IPS-18a (cell line): Measurements from ENCODE around the gene PSEN1.

ENCODE experiments used
- H3K27ac ChIP-seq: one replicate; pipeline ENCODE4 v1.5.1; 2013; ENCODE audit warnings: low read length
- H3K27me3 ChIP-seq: one replicate; pipeline ENCODE4 v1.6.1; 2013; ENCODE audit warnings: mild to moderate bottlenecking, low read length; ENCODE audit not compliant: control insufficient read depth, insufficient read depth
- H3K36me3 ChIP-seq: one replicate; pipeline ENCODE4 v1.6.1; 2013; ENCODE audit warnings: low read depth, low read length; ENCODE audit not compliant: control insufficient read depth
- H3K4me1 ChIP-seq: one replicate; pipeline ENCODE4 v1.6.1; 2013; ENCODE audit warnings: low read depth, low read length; ENCODE audit not compliant: control insufficient read depth
- H3K4me3 ChIP-seq: one replicate; pipeline ENCODE4 v1.5.1; 2013; ENCODE audit warnings: low read length
- H3K9ac ChIP-seq: one replicate; pipeline ENCODE4 v1.6.1; 2013; ENCODE audit warnings: mild to moderate bottlenecking, low read length, moderate library complexity
- H3K9me3 ChIP-seq: one replicate; pipeline ENCODE4 v1.6.1; 2013; ENCODE audit warnings: low read depth, low read length; ENCODE audit not compliant: control insufficient read depth

Gene PSEN1

DNA sequence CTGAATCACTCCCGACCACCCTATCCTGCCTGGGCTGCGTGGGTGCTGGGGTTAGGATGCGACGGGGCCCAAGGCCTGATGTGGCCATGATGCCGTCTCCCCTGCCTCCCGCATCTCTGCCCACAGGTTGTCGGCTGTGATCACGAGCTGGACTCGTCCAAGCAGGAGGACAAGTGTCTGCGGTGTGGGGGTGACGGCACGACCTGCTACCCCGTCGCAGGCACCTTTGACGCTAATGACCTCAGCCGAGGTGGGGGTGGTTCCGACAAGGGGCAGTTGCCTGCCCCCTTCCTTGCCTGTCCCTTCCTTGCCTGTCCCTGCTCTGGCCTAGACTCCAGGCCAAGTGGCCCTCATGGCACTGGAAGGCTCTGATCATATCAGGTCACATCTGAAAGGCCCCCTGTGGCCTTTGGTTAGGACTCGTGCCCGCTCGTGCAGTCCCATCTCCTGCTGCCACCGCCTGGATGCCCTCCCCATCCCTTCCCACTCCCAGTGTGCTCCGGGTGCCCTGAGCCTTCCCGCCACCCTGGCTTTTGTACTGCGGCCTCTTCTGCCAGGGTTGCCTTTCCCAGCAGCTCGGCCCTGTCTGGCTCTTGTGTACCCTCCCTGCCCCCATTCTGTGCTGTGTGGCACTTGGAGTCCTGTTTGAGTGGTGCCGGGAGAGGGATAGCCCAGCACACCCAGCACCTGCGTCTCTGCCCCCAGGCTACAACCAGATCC, 114.6 kb downstream of the PSEN1 start:
- no peak overlapping the region for H3K9ac ChIP-seq

GRCh38 chr14:73251516-73252215, 115.4 kb downstream of the PSEN1 start:
- Histone ChIP-seq H3K27me3 (no peaks in the 10 kb centered on the region), H3K4me1 (no peaks in the 10 kb centered on the region), H3K27ac (no peak overlapping the region), H3K9me3 (no peaks in the 10 kb centered on the region), H3K9ac (no peak overlapping the region), H3K36me3 (no peaks in the 10 kb centered on the region), H3K4me3 (no peak overlapping the region)

More for the DNA sequence above, 114.6 kb downstream of the PSEN1 start:
- Histone ChIP-seq H3K4me3 (no peak overlapping the region), H3K36me3 (no peaks in the 10 kb centered on the region), H3K27me3 (no peaks in the 10 kb centered on the region), H3K4me1 (no peaks in the 10 kb centered on the region), H3K27ac (no peak overlapping the region), H3K9me3 (no peaks in the 10 kb centered on the region)

GRCh38 chr14:73252491-73253322, 116.4 kb downstream of the PSEN1 start:
- H3K9ac ChIP-seq: no peak overlapping the region
- no peaks in the 10 kb centered on the region for H3K36me3 ChIP-seq
- no peak overlapping the region for H3K4me3 ChIP-seq
- H3K4me1 ChIP-seq: no peaks in the 10 kb centered on the region
- no peaks in the 10 kb centered on the region for H3K27me3 ChIP-seq
- H3K9me3 ChIP-seq: no peaks in the 10 kb centered on the region
- no peak overlapping the region for H3K27ac ChIP-seq

DNA sequence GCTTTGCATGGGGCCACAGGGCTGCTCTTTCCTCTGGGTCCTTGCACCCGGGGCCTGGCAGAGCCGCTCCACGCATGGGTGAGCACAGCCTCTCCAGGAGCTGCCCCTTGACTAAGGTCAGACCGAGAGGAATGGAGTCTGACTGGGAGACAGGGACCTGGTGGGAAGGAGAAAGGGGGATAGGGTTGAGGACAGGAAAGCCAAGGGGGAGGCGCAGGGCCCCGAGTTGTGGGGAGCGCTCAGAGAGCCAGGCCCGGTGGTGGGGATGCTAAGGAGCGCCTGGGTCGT, 117.0 kb downstream of the PSEN1 start:
- Histone ChIP-seq H3K9me3 (no peaks in the 10 kb centered on the region), H3K36me3 (no peaks in the 10 kb centered on the region), H3K4me3 (no peak overlapping the region), H3K27me3 (no peaks in the 10 kb centered on the region), H3K4me1 (no peaks in the 10 kb centered on the region), H3K9ac (no peak overlapping the region), H3K27ac (no peak overlapping the region)

- Histone ChIP-seq H3K4me3 (no peak overlapping the region), H3K9me3 (no peaks in the 10 kb centered on the region), H3K9ac (no peak overlapping the region), H3K27ac (no peak overlapping the region), H3K4me1 (no peaks in the 10 kb centered on the region), H3K36me3 (no peaks in the 10 kb centered on the region), H3K27me3 (no peaks in the 10 kb centered on the region)
Measured at GRCh38 chr14:73253721-73254120, 117.4 kb downstream of the PSEN1 start.

DNA sequence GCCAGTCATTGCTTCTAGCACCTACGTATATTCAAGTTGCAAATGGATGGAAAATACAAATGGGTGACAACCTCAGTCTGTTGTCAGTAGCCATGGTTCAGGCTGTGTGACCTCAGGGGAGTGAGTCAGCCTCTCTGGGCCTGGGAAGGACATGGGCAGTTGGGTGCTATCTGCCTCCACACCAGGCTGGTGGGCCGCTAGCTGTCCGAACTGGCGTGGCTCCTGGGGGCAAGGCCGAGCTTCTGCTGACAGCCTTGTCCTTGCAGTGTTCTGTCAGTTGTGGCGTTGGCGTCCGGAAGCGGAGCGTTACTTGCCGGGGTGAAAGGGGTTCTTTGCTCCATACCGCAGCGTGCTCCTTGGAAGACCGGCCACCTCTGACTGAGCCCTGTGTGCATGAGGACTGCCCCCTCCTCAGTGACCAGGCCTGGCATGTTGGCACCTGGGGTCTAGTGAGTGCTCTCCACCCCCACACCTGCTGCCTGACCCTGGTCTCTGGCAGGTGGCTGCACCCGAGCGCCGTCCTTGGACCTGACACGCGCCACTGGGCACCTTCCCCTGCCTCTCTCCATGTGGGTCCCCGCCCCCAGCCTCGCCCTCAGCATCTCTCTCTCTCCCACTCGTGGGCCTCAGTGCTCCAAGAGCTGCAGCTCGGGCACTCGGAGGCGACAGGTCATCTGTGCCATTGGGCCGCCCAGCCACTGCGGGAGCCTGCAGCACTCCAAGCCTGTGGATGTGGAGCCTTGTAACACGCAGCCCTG, 118.1 kb downstream of the PSEN1 start:
- H3K27ac ChIP-seq: no peak overlapping the region
- H3K4me1 ChIP-seq: no peaks in the 10 kb centered on the region
- H3K4me3 ChIP-seq: no peak overlapping the region
- H3K36me3 ChIP-seq: no peaks in the 10 kb centered on the region
- no peaks in the 10 kb centered on the region for H3K27me3 ChIP-seq
- H3K9ac ChIP-seq: no peak overlapping the region
- no peaks in the 10 kb centered on the region for H3K9me3 ChIP-seq

- Histone ChIP-seq H3K36me3 (no peaks in the 10 kb centered on the region), H3K4me3 (no peak overlapping the region), H3K9me3 (no peaks in the 10 kb centered on the region), H3K4me1 (no peaks in the 10 kb centered on the region), H3K9ac (no peak overlapping the region), H3K27me3 (no peaks in the 10 kb centered on the region), H3K27ac (no peak overlapping the region)
Measured at GRCh38 chr14:73255005-73255400, 118.7 kb downstream of the PSEN1 start.

- no peaks in the 10 kb centered on the region for H3K27me3 ChIP-seq
- no peak overlapping the region for H3K27ac ChIP-seq
- H3K9me3 ChIP-seq: no peaks in the 10 kb centered on the region
- H3K4me3 ChIP-seq: no peak overlapping the region
- no peaks in the 10 kb centered on the region for H3K4me1 ChIP-seq
- H3K9ac ChIP-seq: no peak overlapping the region
- H3K36me3 ChIP-seq: no peaks in the 10 kb centered on the region
Measured at GRCh38 chr14:73255693-73256225, 119.5 kb downstream of the PSEN1 start.

GRCh38 chr14:73258076-73258475, 121.8 kb downstream of the PSEN1 start:
- Histone ChIP-seq H3K4me3 (no peak overlapping the region), H3K4me1 (no peaks in the 10 kb centered on the region), H3K9ac (no peak overlapping the region), H3K27me3 (no peaks in the 10 kb centered on the region), H3K9me3 (no peaks in the 10 kb centered on the region), H3K36me3 (no peaks in the 10 kb centered on the region), H3K27ac (no peak overlapping the region)

- Histone ChIP-seq H3K27ac (no peak overlapping the region), H3K27me3 (no peaks in the 10 kb centered on the region), H3K9me3 (no peaks in the 10 kb centered on the region), H3K9ac (no peak overlapping the region), H3K4me1 (no peaks in the 10 kb centered on the region), H3K4me3 (no peak overlapping the region), H3K36me3 (no peaks in the 10 kb centered on the region)
Measured at GRCh38 chr14:73258845-73259611, 122.7 kb downstream of the PSEN1 start.
